OCI-LY7 (cell line): ENCODE measurements around the gene ECEL1. TPM values are rescaled to one million over a fixed set of nuclear protein-coding genes. Genes with fewer than 3 reads are reported as not detected.

Source experiments
- BruUV-seq: library from RNA; stranded (reverse); fragments of 400-500 nt; replicated peaks from 2 replicates; lab custom pipeline; 2021; lab: Mats Ljungman, UMichigan
- CTCF ChIA-PET: fragments of 300-600 bp; sonication (Branson Sonifier 250); formaldehyde crosslinking; loops from one replicate; lab custom pipeline; 2022; ENCODE audit warnings: antibody characterized with exemption; ENCODE audit not compliant: unreplicated experiment; lab: Charles Lee
- POLR2A ChIA-PET: fragments of 300-600 bp; sonication (Branson Sonifier 250); formaldehyde crosslinking; loops from one replicate; lab custom pipeline; 2022; ENCODE audit warnings: antibody characterized with exemption; lab: Charles Lee
- DNase-seq: peaks from one replicate; pipeline ENCODE4 v3.0.0-alpha.2; 2015; ENCODE audit warnings: low spot score
- H2AFZ ChIP-seq: fragments of 200-600 bp; sonication (generic), shearing (Covaris generic); 2 replicates; pipeline ENCODE4 v1.6.1; 2014; ENCODE audit warnings: mild to moderate bottlenecking, antibody characterized with exemption, low read length, moderate library complexity
- H3K27ac ChIP-seq: fragments of 200-600 bp; sonication (generic); 2 replicates; pipeline ENCODE4 v1.5.1; 2014; ENCODE audit warnings: mixed run types, low read depth, mild to moderate bottlenecking, moderate library complexity, low read length, inconsistent platforms; ENCODE audit not compliant: poor library complexity, severe bottlenecking
- H3K36me3 ChIP-seq: fragments of 200-600 bp; sonication (generic); 2 replicates; pipeline ENCODE4 v1.6.1; 2014; ENCODE audit warnings: mild to moderate bottlenecking, antibody characterized with exemption, low read length, moderate library complexity, mixed read lengths; ENCODE audit not compliant: insufficient read depth
- H3K4me1 ChIP-seq: fragments of 200-600 bp; sonication (generic); 2 replicates; pipeline ENCODE4 v1.5.1; 2014; ENCODE audit warnings: mild to moderate bottlenecking, low read length; ENCODE audit not compliant: insufficient read depth, poor library complexity, severe bottlenecking
- H3K4me2 ChIP-seq: fragments of 200-600 bp; sonication (generic); 2 replicates; pipeline ENCODE4 v1.6.1; 2014; ENCODE audit warnings: mild to moderate bottlenecking, low read length
- H3K4me3 ChIP-seq: fragments of 200-600 bp; sonication (generic); 2 replicates; pipeline ENCODE4 v1.5.1; 2014; ENCODE audit warnings: mild to moderate bottlenecking, low read depth, low read length; ENCODE audit not compliant: poor library complexity, severe bottlenecking
- H3K79me2 ChIP-seq: fragments of 200-600 bp; sonication (generic); 2 replicates; pipeline ENCODE4 v1.6.1; 2016; ENCODE audit warnings: low read depth, mild to moderate bottlenecking, low read length, moderate library complexity, mixed read lengths; ENCODE audit not compliant: insufficient read depth
- H3K9me2 ChIP-seq: fragments of 200-600 bp; sonication (generic); 2 replicates; pipeline ENCODE4 v1.6.1; 2016; ENCODE audit warnings: mild to moderate bottlenecking, low read length, mixed read lengths; ENCODE audit not compliant: insufficient read depth
- H3K9me3 ChIP-seq: fragments of 200-600 bp; sonication (generic); 2 replicates; pipeline ENCODE4 v1.6.1; 2014; ENCODE audit warnings: mild to moderate bottlenecking, mixed run types, low read length, mixed read lengths
- H4K20me1 ChIP-seq: fragments of 200-600 bp; sonication (generic); 2 replicates; pipeline ENCODE4 v1.6.1; 2014; ENCODE audit warnings: mild to moderate bottlenecking, antibody characterized with exemption, low read length, moderate library complexity, mixed read lengths; ENCODE audit not compliant: insufficient read depth
- EZH2phosphoT487 ChIP-seq: fragments of 200-600 bp; sonication (generic); IDR thresholded peaks from 2 replicates; pipeline ENCODE4 v1.6.1; 2018; ENCODE audit warnings: low read depth, borderline replicate concordance, mild to moderate bottlenecking, mixed run types, antibody characterized with exemption, low read length, moderate library complexity, mixed read lengths
- intact Hi-C: fragments of 100-400 bp; cut with micrococcal nuclease; formaldehyde crosslinking; loops from one replicate; pipeline ENCODE4 v1.10.0; 2022; ENCODE audit not compliant: unreplicated experiment
- total RNA-seq, 2 experiments: library from RNA; depleted of rRNA in 1 of 2; stranded (reverse); fragments of >200 nt in 1 of 2; shearing (Covaris generic) in 1 of 2; gene quantifications; 2 replicates each; pipeline ENCODE4 v1.2.3, GENCODE V29; 2014 to 2022
- TF ChIP-seq, protein P1 (sequence below): fragments of 200-600 bp; sonication (generic); conservative IDR thresholded peaks from 2 replicates; pipeline ENCODE4 v1.5.1; 2014; ENCODE audit warnings: mild to moderate bottlenecking, antibody characterized with exemption, low read length, moderate library complexity, mixed read lengths

Gene ECEL1
- total RNA-seq, 2 experiments from 2014 or later = not detected

DNA sequence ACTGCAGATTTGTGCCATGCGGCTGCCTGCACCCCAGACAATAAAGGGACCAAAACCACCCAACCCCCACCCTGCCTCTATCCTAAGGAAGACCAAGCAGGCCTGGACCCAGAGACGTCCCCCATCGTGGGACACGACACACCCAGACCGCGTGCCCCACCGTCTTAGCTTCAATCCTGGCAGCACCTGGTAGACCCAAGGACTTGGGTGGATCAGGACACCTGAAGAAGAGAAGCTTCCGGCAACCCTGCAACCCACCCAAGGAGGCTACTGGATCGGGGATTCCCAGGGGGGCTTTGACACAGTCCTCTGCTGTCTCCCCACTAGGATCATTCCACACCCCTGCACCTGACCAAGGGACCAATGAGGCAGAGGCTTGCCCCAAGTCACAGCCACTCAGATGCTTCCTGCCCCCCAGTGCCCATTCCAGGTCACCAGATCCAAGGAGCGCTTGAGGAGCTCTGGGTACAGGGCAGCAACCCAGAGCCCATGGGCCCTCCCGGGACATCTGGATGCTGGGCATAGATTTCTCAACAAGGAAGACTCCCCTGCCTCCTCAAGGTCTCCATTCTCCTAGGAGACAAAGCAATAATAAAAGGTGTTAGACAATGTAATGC is 28.1 kb downstream of the ECEL1 start:
- no peaks in the 10 kb centered on the region for H3K9me2 ChIP-seq
- peaks cover 1% of the 10 kb centered on the region for H3K4me1 ChIP-seq
- H3K9me3 ChIP-seq = no peaks in the 10 kb centered on the region
- no peak for DNase-seq
- no peak for TF ChIP-seq EZH2phosphoT487
- TF ChIP-seq, protein P1, sequence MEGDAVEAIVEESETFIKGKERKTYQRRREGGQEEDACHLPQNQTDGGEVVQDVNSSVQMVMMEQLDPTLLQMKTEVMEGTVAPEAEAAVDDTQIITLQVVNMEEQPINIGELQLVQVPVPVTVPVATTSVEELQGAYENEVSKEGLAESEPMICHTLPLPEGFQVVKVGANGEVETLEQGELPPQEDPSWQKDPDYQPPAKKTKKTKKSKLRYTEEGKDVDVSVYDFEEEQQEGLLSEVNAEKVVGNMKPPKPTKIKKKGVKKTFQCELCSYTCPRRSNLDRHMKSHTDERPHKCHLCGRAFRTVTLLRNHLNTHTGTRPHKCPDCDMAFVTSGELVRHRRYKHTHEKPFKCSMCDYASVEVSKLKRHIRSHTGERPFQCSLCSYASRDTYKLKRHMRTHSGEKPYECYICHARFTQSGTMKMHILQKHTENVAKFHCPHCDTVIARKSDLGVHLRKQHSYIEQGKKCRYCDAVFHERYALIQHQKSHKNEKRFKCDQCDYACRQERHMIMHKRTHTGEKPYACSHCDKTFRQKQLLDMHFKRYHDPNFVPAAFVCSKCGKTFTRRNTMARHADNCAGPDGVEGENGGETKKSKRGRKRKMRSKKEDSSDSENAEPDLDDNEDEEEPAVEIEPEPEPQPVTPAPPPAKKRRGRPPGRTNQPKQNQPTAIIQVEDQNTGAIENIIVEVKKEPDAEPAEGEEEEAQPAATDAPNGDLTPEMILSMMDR = no peak
- no TSS peak for BruUV-seq
- H3K79me2 ChIP-seq = no peaks in the 10 kb centered on the region
- H3K27ac ChIP-seq = no peak overlapping the region
- no peaks in the 10 kb centered on the region for H3K36me3 ChIP-seq
- ChIA-PET POLR2A (no interaction called here), CTCF (no interaction called here)
- no peaks in the 10 kb centered on the region for H4K20me1 ChIP-seq
- no peak overlapping the region for H2AFZ ChIP-seq
- no peak overlapping the region for H3K4me2 ChIP-seq
- intact Hi-C loops = no loop called here
- no peak overlapping the region for H3K4me3 ChIP-seq

DNA sequence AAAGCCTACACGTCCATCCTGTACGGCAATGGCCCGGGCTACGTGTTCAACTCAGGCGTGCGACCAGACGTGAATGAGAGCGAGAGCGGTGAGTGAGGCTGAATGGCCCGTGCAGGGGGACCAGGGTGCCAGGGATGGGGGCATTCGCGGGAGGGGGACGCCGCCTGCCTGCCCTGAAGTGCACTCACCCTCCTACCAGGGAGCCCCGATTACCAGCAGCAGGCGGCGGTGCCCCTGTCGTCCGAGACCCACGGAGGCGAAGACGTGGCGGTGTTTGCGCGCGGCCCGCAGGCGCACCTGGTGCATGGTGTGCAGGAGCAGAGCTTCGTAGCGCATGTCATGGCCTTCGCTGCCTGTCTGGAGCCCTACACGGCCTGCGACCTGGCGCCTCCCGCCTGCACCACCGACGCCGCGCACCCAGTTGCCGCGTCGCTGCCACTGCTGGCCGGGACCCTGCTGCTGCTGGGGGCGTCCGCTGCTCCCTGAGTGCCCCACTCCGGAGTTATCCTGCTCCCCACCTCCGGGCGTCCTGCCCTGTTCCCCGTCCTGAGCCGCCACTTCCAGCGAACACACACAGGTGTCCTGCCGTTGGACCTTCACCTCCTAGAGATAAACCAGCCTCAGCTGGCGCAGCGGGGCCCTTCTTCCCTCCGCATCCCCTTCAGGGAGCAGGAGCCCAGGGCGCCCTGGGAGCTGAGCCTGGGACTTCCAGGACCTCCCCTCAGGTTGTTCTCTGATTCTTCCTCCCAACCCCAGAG is 28.8 kb downstream of the ECEL1 start:
- Histone ChIP-seq H3K9me2 (no peaks in the 10 kb centered on the region), H3K79me2 (no peaks in the 10 kb centered on the region), H3K4me1 (no peaks in the 10 kb centered on the region), H4K20me1 (no peaks in the 10 kb centered on the region), H2AFZ (no peak overlapping the region), H3K4me3 (no peak overlapping the region), H3K9me3 (no peaks in the 10 kb centered on the region), H3K4me2 (no peak overlapping the region), H3K36me3 (no peaks in the 10 kb centered on the region), H3K27ac (no peak overlapping the region)
- TF ChIP-seq, protein P1 = no peak
- TF ChIP-seq EZH2phosphoT487 = no peak
- ChIA-PET POLR2A (interaction anchor here (0.9 kb wide), 1 partner anchor 8 kb away, joined by 3 read pairs; no protein-coding TSS in a partner anchor), CTCF (no interaction called here)
- no TSS peak for BruUV-seq
- intact Hi-C loops = no loop called here
- no peak for DNase-seq
